NCI-H748 (cell line): ENCODE measurements around the gene OR52D1.

Experiments
- DNase-seq: peaks from one replicate; lab custom pipeline; 2025; ENCODE audit not compliant: unreplicated experiment; lab: John Stamatoyannopoulos, UW

The OR52D1 gene

GRCh38 chr11:5509803-5510202 lies 21.3 kb downstream of the OR52D1 start, which contains the start of gene UBQLN3:
UBQLN3 (minus strand) TSS chr11:5509957; CDS start chr11:5509558, 399 bp downstream.
- DNase-seq, result no peak

DNA sequence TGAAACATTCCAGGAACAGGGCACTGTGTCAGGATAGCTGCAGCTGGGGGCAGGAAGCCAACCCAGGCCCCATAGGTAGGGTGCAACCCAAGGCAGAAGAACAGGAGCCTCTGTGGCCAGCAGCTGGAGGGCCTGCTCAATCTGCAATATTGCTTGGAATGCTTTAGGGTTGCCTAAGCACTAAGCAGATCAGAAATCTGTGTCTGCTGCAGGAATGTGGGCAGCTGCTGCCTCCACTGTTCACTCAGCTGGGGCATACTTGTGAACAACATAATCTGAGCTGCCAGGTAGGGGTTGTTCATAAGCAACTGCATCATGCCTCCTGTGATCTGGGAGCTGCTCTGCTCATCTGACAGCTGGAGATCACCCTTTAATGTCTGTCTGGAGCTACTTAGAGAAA lies 26.4 kb downstream of the OR52D1 start:
- DNase-seq, result no peak

DNA sequence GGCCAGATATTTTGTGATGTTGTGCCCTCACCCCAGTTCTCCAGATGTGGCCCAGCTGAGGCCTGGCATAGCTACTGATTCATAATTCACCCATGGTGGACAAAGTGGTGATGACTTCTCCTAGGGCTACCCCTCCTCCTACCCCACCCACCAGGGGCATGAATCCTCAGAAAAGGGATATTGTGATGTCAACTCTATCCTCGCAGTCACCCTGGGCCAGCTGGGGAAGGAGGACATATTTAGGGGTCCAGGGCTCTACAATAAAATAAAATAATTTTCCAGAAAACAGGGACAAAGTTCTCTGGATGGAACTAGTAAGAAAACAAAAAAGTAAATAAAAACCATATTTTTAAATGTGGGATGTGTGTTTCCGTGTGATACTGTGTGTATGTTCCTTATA lies 28.1 kb downstream of the OR52D1 start, which contains the start of gene UBQLNL:
Gene UBQLNL (minus strand): TSS at position 101 of the 400 bp plus-strand sequence. CDS start 258 bp downstream, outside the sequence.
- DNase-seq, result no peak

GRCh38 chr11:5521540-5521939 lies 33.1 kb downstream of the OR52D1 start:
- DNase-seq, result no peak

DNA sequence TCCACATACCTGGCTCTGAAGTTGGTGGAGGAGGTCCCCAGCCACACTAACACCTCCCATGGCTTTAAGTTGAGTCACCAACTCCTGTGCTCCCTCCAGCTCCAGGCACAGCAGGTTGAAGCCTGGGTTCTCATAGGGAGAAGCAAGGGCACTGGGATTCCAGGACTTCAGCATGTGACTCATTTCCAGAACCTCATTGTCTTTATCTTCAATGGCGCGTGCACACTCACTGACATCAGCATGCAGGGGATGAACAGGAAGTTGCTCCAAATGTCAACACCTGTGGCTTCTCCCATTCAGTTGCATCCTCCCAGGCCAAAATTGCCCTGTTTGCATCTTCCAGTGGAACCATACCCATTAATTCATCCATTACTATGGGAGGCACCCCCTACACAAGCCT lies 33.8 kb downstream of the OR52D1 start:
- DNase-seq, result no peak

- no peak for DNase-seq
Measured at GRCh38 chr11:5524756-5525155, 36.3 kb downstream of the OR52D1 start.

DNA sequence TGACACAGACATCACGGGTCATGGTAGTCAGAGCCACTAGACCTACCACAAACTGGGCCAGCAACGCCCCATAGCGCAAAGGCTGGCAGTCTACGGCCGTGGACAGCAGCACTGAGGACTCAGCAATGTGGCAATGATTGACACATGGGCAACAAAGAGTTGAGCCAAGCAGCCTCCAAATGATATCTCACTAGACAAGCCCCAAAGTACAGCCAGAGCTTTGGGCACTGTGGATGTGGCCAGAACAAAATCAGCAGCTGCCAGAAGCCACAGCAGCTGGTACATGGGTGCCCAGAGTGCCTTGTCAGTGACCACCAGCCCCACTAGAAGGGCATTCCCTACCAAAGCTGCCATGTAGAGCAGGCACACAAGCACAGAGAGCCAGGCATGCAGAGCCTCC lies 39.2 kb downstream of the OR52D1 start:
- DNase-seq, result no peak

GRCh38 chr11:5528495-5528894 lies 40.0 kb downstream of the OR52D1 start:
- no peak for DNase-seq

- DNase-seq, result no peak
Measured at GRCh38 chr11:5531053-5531831, 42.8 kb downstream of the OR52D1 start.

DNA sequence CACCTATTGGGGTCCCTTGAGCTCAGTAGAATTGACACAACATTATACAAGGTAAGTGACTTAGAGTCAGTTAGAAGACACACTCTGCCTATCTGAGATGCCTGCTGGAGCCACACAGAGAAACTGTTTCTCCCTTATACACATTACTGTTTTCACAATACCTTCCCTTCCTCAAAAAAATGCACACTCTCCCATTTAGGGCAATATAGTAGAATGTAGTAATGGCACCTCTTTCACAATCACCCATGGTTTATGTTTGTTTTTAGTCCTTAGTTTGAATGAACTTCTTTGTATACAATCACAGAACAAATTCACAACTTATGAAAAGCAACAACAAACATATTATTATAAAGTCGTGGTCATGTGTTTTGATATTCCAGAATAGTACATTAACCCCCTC lies 45.6 kb downstream of the OR52D1 start:
- DNase-seq, result no peak

DNA sequence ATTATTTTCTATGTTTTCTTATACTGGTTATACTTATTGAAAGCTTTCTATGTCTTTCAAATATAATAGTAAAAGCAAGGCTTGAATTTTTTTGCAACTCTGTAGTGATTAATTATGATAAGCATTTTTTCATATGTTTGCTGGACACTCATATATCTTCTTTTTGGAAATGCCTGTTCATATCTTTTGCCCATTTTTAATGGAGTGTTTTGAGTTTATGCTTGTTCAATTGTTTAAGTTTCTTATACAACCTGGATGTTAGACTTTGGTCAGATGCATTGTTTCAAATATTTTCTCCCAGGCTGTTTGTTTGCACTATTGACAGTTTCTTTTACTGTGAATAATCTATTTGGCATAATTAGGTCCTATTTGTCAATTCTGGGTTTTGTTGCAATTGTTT lies 48.0 kb downstream of the OR52D1 start:
- DNase-seq, result no peak
